Stimulated activated CD4-positive, alpha-beta T cell treated with anti-CD3 and anti-CD28 coated beads, Interleukin-1b, Interleukin-23, amount 100 ng/mL, for 4 hours (primary cell): ENCODE measurements around the gene LMAN1.

Experiments used
- DNase-seq, 2 donors: peaks; one replicate each; pipeline ENCODE4 v3.0.0-alpha.2; 2020; ENCODE audit warnings: low read depth in 2 of 2

The LMAN1 gene

GRCh38 chr18:59358712-59359575 lies at the start of gene LMAN1:
Gene LMAN1, minus strand, starts transcription at chr18:59359265. Its CDS starts 21 bp downstream, at chr18:59359244.
- peak; percentile 88 to 98 for DNase-seq

- DNase-seq: peak; percentile 61 to 63
These were observed 43.5 kb upstream of the LMAN1 start for GRCh38 chr18:59402432-59403090.

- DNase-seq: no peak
These were observed 41.3 kb upstream of the LMAN1 start for GRCh38 chr18:59400407-59400806.

- no peak for DNase-seq
These were observed 36.4 kb upstream of the LMAN1 start for GRCh38 chr18:59395226-59396175.

- DNase-seq: no peak
These were observed 34.3 kb upstream of the LMAN1 start for GRCh38 chr18:59393381-59393780.

- no peak for DNase-seq
These were observed 29.8 kb upstream of the LMAN1 start for GRCh38 chr18:59388817-59389216.

GRCh38 chr18:59387687-59388565 lies 28.9 kb upstream of the LMAN1 start:
- no peak for DNase-seq

GRCh38 chr18:59386909-59387686 lies 28.0 kb upstream of the LMAN1 start:
- DNase-seq: no peak

GRCh38 chr18:59385191-59385590 lies 26.1 kb upstream of the LMAN1 start:
- DNase-seq: no peak

GRCh38 chr18:59383851-59384250 lies 24.8 kb upstream of the LMAN1 start:
- no peak for DNase-seq

- no peak for DNase-seq
These were observed 23.3 kb upstream of the LMAN1 start for GRCh38 chr18:59382383-59382782.

- DNase-seq: no peak
These were observed 22.9 kb upstream of the LMAN1 start for GRCh38 chr18:59381949-59382348.

GRCh38 chr18:59380706-59381105 lies 21.6 kb upstream of the LMAN1 start:
- DNase-seq: no peak

GRCh38 chr18:59379772-59380522 lies 20.9 kb upstream of the LMAN1 start:
- DNase-seq: no peak

GRCh38 chr18:59377613-59378337 lies 18.7 kb upstream of the LMAN1 start:
- DNase-seq: no peak

GRCh38 chr18:59376351-59376935 lies 17.4 kb upstream of the LMAN1 start:
- no peak for DNase-seq

GRCh38 chr18:59374128-59374527 lies 15.1 kb upstream of the LMAN1 start:
- no peak for DNase-seq

GRCh38 chr18:59372975-59373374 lies 13.9 kb upstream of the LMAN1 start:
- no peak for DNase-seq
